ENCODE results near the gene TIGD6. TPM values are rescaled to one million over a fixed set of nuclear protein-coding genes. Genes with fewer than 3 reads are reported as not detected.

The TIGD6 gene
- total and polyA plus RNA-seq, 2 donors (not counting 3 experiments of a cell fraction or from before 2014, with no cell fraction given), result 3.6 to 5.4 TPM

DNA sequence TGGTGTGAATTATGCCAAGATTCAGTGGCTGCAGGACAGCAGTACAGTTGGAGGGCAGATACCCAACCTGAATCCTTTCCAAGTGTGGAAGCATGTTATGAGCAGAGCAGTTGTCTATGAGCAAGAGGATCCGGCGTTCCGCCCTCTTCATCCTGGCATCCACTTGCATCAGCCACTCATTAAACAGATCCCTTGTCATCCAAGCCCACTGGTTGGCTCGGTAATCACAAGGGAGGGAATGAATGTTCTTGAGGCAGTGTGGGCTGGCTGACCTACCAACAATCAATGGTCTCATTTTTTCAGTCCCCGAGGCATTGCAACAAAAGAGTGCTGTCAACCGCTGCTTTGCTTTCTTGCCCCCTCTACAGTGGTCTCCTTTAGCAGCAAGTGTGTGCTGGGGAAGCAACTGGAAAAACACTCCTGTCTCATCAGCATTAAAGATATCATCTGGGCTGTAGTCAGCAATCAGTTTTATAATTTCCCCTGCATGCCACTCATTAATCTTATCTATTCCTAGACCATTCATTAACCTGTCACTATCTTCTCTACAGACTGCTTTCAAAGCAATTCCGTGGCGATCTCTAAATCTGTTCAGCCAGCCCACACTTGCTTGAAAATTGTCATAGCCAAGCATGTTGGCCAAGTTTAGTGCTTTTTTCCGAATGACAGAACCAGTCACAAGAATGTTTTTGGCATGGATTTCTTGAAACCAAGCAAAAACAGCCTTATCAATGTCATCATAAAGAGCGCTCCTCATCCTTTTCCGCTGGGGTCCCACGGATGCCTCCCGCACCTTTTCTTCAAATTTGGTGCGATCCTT, 4.9 kb downstream of the TIGD6 start:
- DNase-seq (ENCODE audit: low read depth, low spot score), result no peak
- BruUV-seq (replicated peaks), result no TSS peak
- TF ChIP-seq MYC (IDR thresholded peaks at IDR 0.05; ENCODE audit: low read depth, low read length) (no peak), GATA2 (IDR thresholded peaks at IDR 0.05; ENCODE audit: insufficient read depth, insufficient read length, low read depth, low read length) (no peak), EZH2 (IDR thresholded peaks at IDR 0.05; ENCODE audit: borderline replicate concordance, low read depth, low read length, severe bottlenecking) (no peak), JUN (IDR thresholded peaks at IDR 0.05; ENCODE audit: borderline replicate concordance, insufficient read depth, insufficient read length, low read depth) (no peak), FOS (IDR thresholded peaks at IDR 0.05; ENCODE audit: borderline replicate concordance, insufficient read depth, low read length) (no peak), POLR2A (IDR thresholded peaks at IDR 0.05; ENCODE audit: low read depth, low read length) (no peak), POLR2AphosphoS5 (IDR thresholded peaks at IDR 0.05; ENCODE audit: insufficient read depth, low read depth, low read length) (no peak)
- TF ChIP-seq, protein P1, sequence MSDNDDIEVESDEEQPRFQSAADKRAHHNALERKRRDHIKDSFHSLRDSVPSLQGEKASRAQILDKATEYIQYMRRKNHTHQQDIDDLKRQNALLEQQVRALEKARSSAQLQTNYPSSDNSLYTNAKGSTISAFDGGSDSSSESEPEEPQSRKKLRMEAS (IDR thresholded peaks at IDR 0.05; ENCODE audit: insufficient read depth, insufficient read length), result no peak
- TF ChIP-seq, protein P2, sequence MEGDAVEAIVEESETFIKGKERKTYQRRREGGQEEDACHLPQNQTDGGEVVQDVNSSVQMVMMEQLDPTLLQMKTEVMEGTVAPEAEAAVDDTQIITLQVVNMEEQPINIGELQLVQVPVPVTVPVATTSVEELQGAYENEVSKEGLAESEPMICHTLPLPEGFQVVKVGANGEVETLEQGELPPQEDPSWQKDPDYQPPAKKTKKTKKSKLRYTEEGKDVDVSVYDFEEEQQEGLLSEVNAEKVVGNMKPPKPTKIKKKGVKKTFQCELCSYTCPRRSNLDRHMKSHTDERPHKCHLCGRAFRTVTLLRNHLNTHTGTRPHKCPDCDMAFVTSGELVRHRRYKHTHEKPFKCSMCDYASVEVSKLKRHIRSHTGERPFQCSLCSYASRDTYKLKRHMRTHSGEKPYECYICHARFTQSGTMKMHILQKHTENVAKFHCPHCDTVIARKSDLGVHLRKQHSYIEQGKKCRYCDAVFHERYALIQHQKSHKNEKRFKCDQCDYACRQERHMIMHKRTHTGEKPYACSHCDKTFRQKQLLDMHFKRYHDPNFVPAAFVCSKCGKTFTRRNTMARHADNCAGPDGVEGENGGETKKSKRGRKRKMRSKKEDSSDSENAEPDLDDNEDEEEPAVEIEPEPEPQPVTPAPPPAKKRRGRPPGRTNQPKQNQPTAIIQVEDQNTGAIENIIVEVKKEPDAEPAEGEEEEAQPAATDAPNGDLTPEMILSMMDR (IDR thresholded peaks at IDR 0.05; ENCODE audit: extremely low read depth in 1 of 2, insufficient read depth in 1 of 2, low read depth in 1 of 2, low read length in 2 of 2), result no peak
- dilution Hi-C loops (cut with MboI; ENCODE audit: extremely low pct_ligation_motif_present, low sequenced_read_pairs) (no loop called here), intact Hi-C loops (cut with micrococcal nuclease) (loop anchor here (10.0 kb wide), 1 partner anchor 331 kb away; no protein-coding TSS in a partner anchor)
- Histone ChIP-seq H3K79me2 (ENCODE audit: control insufficient read depth, insufficient read depth, low read length) (peaks cover under 1% of the 10 kb centered on the region), H2AFZ (ENCODE audit: low read depth, low read length) (no peak overlapping the region), H3K36me3 (ENCODE audit: control insufficient read depth in 2 of 2, extremely low read depth in 1 of 2, insufficient read depth in 2 of 2, low read length in 2 of 2) (peaks cover 0 to 4% of the 10 kb centered on the region in 2 experiments), H4K20me1 (replicated peaks; ENCODE audit: control insufficient read depth, extremely low read depth, insufficient read depth, low read length) (no peaks in the 10 kb centered on the region), H3K27me3 (ENCODE audit: control insufficient read depth in 2 of 2, insufficient read depth in 2 of 2, low read length in 2 of 2) (no peaks in the 10 kb centered on the region), H3K4me1 (ENCODE audit: control insufficient read depth, extremely low read depth, insufficient read depth, low read length) (peaks cover 7% of the 10 kb centered on the region), H3K27ac (ENCODE audit: insufficient read depth, low read depth, low read length) (no peak overlapping the region), H3K9me3 (replicated peaks; ENCODE audit: control insufficient read depth, insufficient read depth, low read length) (no peaks in the 10 kb centered on the region), H3K4me3 (replicated peaks in 1 of 3; ENCODE audit: insufficient read depth in 1 of 3, low read depth in 1 of 3, low read length in 3 of 3) (no peak overlapping the region), H3K9me1 (replicated peaks; ENCODE audit: control insufficient read depth, extremely low read depth, insufficient read depth, low read length) (no peaks in the 10 kb centered on the region), H3K4me2 (ENCODE audit: insufficient read depth, low read length) (no peak overlapping the region), H3K9ac (replicated peaks; ENCODE audit: extremely low read depth, insufficient read depth, low read length) (no peak overlapping the region)
- ChIA-PET CTCF (interaction anchor here (2.2 to 6.1 kb wide), 2 partner anchors 161 to 162 kb away, joined by 9 to 639 read pairs; no protein-coding TSS in a partner anchor), POLR2A (no interaction called here)
- no peak for FAIRE-seq
